DMS153 (cell line): ENCODE data around the gene ACTL6B.
A peak's percentile ranks its signal among the peaks of the same experiment; 100 is the strongest.
"Not testable (repeated sequence)": the region's sequence is repeated elsewhere in the genome, so short reads cannot be mapped to it uniquely, and the experiment has no call there.

ENCODE experiments used
- DNase-seq: peaks from one replicate; lab custom pipeline; 2025; lab: John Stamatoyannopoulos, UW

Gene ACTL6B

DNA sequence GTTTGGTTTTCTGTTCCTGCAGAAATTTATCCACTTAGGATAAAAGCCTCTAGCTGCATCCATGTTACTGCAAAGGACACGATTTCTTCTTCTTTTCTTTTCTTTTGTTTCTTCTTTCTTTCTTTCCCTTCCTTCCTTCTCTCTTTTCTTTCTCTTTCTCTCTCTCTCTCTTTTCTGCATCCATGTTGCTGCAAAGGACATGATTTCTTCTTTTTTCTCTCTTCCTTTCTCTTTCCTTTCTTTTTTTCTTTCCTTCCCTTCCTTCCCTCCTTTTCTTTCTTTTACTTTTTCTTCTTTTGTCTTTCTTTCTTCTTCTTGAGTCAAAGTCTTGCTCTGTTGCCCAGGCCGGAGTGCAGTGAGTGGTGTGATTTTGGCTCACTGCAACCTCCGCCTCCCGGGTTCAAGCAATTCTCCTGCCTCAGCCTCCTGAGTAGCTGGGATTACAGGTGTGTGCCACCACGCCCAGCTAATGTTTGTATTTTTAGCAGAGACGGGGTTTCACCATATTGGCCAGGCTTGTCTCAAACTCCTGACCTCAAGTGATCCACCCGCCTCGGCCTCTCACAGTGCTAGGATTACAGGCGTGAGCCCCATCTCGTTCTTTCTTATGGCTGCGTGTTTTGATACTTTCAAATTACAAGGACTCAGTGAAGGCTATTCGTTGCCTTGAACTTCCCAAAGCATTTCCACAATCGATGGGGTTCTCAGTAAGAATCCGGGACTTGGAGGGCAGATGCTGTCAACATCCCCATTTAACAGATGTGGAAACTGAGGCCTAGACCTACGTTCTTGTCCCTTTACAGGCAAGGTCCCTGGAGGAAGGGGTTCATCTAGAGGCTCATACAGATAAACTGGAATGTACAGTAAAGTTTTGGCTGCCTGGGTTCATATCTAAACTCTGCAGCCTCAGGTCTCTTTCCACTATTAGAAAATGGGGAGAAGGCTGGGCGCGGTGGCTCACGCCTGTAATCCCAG lies 15.4 kb upstream of the ACTL6B start:
- no peak for DNase-seq

- no peak for DNase-seq
Measured at GRCh38 chr7:100670074-100670473, 13.8 kb upstream of the ACTL6B start.

DNA sequence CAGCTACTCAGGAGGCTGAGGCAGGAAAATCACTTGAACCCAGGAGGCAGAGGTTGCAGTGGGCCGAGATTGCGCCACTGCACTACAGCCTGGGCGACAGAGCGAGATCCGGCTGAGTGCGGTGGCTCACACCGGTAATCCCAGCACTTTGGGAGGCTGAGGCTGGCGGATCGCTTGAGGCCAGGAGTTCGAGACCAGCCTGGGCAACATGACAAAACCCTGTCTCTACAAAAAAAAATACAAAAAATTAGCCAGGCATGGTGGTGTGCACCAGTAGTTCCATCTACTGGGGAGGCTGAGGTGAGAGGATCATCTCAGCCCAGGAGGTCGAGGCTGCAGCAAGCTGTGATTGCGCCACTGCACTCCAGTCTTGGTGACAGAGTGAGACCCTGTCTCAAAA lies 12.9 kb upstream of the ACTL6B start:
- not testable (repeated sequence) for DNase-seq

- DNase-seq = no peak
Measured at GRCh38 chr7:100668069-100668449, 11.8 kb upstream of the ACTL6B start.

- no peak for DNase-seq
Measured at GRCh38 chr7:100667331-100668068, 11.3 kb upstream of the ACTL6B start.

- no peak for DNase-seq
Measured at GRCh38 chr7:100665168-100665726, 9.0 kb upstream of the ACTL6B start.

DNA sequence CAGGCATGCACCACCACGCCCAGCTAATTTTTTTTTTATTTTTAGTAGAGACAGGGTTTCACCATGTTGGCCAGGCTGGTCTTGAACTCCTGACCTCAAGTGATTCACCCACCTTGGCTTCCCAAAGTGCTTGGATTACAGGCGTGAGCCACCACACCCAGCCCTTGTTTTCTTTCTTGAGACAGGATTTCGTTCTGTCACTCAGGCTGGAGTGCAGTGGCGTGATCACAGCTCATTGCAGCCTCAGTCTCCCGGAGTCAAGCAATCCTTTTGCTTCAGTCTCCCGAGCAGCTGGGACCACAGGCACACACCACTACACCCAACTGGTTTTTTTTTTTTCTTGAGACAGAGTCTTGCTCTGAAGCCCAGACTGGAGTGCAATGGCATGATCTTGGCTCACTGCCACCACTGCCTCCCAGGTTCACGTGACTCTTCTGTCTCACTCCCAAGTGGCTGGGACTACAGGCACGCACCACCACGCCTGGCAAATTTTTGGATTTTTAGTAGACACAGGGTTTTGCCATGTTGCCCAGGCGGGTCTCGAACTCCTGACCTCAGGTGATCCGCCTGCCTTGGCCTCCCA lies 6.0 kb upstream of the ACTL6B start:
- not testable (repeated sequence) for DNase-seq

- no peak for DNase-seq
Measured at GRCh38 chr7:100654908-100655831, 1.1 kb downstream of the ACTL6B start.

GRCh38 chr7:100649826-100650565 lies 6.3 kb downstream of the ACTL6B start:
- no peak for DNase-seq

- DNase-seq = no peak
Measured at GRCh38 chr7:100642534-100642907, 13.7 kb downstream of the ACTL6B start.

DNA sequence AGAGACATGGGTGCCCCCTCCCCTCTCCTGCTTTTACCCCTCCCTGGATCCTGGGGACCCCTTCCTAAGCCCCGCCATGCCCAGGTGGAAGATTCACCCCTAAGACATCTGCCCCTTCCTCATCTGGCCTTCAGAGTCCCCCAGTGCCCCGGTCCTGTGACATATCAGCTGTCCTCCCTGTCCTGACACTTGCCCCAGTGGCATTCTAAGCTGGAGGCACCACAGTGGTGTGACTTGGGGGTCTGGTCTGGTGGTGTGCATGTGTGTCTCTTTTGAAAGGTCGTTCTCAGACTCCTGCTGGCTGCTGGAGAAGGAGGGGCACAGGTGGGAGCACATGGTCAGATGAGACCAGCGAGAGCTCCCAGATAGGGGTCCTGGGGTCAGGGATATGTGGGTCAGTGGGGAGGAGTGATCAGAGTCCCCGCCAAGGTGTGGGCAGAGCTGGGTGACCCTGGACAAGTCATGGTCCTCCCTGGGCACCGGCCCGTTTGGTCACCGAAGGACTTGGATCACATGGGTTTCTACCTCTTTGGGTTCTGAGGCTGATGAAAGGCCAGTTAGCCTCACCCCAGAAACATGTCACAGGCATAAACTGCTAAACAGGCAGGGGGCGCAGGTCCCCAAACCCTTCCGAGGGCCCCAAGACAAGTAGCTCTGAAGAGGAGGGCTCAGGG lies 14.3 kb downstream of the ACTL6B start:
- DNase-seq = no peak

DNA sequence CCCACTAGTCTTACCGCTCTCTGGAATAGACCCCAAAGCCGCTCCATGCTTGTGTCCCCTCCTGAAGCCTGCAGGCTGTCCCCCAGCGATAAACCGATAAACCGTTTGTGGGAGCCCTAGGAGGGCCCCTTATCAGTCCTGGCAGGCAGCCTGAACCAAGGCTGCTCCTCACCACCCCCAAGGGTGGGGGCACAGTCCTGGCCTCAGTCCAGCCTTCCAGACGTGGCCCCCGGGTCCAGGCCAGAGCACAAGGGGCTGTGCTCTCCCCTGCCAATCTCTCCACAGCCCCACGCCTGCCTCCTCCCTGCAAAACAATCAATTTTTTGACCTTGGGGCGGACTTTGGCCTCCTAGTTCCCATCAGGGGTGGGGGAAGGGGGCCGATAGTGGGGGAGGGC lies 14.8 kb downstream of the ACTL6B start, which contains the start of gene TFR2:
TSS of gene TFR2 (minus strand) at position 90 of the 397 bp plus-strand sequence. CDS start at position 47, 43 bp downstream.
- DNase-seq = no peak

DNA sequence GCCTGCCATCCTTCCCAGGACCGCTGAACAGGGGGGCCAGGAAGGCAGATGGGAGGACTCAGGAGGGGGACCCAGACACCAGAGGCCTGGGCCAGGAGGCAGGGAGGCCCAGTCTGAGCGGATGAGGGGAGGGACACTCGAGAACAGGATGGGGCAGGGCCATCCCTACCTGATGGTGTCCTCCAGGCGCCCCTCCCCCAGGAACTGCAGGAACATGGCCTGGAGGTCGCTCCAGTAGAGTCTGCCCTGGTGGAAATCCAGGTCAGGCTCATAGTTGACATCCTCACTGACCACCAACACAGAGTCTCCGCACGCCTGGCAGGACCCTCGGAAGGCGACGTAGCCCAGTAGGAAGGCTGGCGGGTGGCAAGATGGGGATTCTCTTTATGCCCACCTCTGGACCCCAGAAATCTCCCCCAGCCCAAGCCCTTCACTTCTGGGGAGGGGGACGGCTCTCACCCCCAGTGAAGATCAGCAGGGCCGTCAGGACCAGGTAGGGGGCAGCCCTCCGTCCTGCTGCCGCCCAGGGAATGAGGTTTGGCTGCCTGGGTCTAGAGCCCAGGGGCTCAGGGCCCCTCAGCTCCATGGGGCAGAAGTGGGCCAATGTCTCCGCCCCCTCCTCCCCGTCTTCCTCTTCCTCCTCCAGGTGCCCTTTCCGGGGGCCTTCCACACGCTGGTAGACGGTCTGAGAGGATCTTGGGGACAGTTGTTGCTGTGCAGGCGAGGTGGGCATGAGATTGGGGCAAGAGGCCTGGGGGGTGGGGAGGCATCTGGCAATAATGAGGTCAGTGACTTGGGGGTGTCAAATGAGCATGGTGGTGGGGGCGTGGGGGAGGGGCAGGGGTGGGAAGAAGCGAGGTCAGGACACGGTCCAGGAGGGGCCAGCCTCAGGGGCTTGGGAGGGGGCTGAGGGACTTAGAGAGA lies 15.5 kb downstream of the ACTL6B start:
- no peak for DNase-seq

GRCh38 chr7:100639995-100640516 lies 16.2 kb downstream of the ACTL6B start:
- DNase-seq = no peak

DNA sequence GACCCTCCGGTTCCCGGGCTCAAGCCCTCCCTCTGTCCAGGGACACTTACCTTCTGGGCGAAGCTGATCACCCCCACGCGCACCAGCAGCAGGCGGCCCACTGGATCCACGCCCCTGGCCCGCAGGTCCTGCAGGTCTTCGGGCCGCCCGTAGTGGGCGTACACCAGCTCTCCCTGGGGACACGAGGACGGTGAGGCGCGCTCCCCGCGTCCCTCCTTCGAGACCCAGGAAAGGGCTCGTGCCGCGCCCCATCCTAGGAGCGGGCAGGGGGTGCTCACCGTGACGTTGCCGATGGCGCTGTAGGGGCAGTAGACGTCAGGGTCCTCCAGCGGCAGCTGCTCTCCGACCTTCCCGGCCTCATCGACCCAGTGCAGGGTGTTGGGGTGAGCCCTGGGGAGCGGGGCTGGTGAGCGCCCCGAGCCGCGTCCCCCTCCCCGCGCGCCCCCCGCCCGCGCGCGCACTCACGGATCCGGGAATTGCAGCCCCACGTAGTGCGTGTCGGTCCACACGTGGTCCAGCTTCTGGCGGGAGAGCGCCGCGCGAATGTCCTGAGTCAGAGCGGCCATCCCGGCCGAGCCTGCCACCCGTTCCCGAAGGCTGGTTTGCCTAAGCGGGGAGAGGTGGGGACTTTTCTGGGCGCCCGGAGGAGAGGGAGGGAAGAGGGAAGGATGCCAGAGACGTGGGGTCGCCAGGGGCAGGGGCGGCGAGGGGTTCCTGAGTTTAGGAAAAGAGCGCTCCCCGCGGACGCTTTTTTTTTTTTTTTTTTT lies 23.1 kb downstream of the ACTL6B start:
- peak; percentile 39 for DNase-seq

- DNase-seq = no peak
Measured at GRCh38 chr7:100630066-100630465, 26.2 kb downstream of the ACTL6B start.

- DNase-seq = no peak
Measured at GRCh38 chr7:100629117-100629716, 27.0 kb downstream of the ACTL6B start.

GRCh38 chr7:100627238-100627549 lies 29.1 kb downstream of the ACTL6B start:
- no peak for DNase-seq
